Stimulated activated CD4-positive, alpha-beta T cell treated with anti-CD3 and anti-CD28 coated beads, Interleukin-1b, Interleukin-23, amount 100 ng/mL, for 48 hours (primary cell): Measurements from ENCODE around the gene FMO5.
"Not testable (repeated sequence)": the region's sequence is repeated elsewhere in the genome, so short reads cannot be mapped to it uniquely, and the experiment has no call there.

Experiments
- DNase-seq: peaks from one replicate; pipeline ENCODE4 v3.0.0-alpha.2; 2020

FMO5 gene

GRCh38 chr1:147225193-147225730, at the start of gene FMO5:
Gene FMO5, minus strand, starts transcription at chr1:147225339. Its CDS starts 310 bp downstream, at chr1:147225029.
- peak; percentile 60 for DNase-seq

GRCh38 chr1:147273409-147274336, 48.5 kb upstream of the FMO5 start:
- DNase-seq, result no peak

- DNase-seq, result no peak
These were observed 46.9 kb upstream of the FMO5 start for GRCh38 chr1:147272042-147272441.

- DNase-seq, result no peak
These were observed 45.6 kb upstream of the FMO5 start for GRCh38 chr1:147270721-147271120.

- DNase-seq, result no peak
These were observed 42.6 kb upstream of the FMO5 start for GRCh38 chr1:147267711-147268110.

GRCh38 chr1:147266381-147266780, 41.2 kb upstream of the FMO5 start:
- DNase-seq, result no peak

- DNase-seq, result no peak
These were observed 39.1 kb upstream of the FMO5 start for GRCh38 chr1:147264158-147264768.

- no peak for DNase-seq
These were observed 35.8 kb upstream of the FMO5 start for GRCh38 chr1:147260956-147261355.

- no peak for DNase-seq
These were observed 27.4 kb upstream of the FMO5 start for GRCh38 chr1:147252540-147252939.

GRCh38 chr1:147247656-147248238, 22.6 kb upstream of the FMO5 start:
- no peak for DNase-seq

GRCh38 chr1:147246910-147247655, 21.9 kb upstream of the FMO5 start:
- no peak for DNase-seq

GRCh38 chr1:147246044-147246690, 21.0 kb upstream of the FMO5 start:
- no peak for DNase-seq

- DNase-seq, result no peak
These were observed 20.5 kb upstream of the FMO5 start for GRCh38 chr1:147245586-147246021.

GRCh38 chr1:147245129-147245528, 20.0 kb upstream of the FMO5 start:
- no peak for DNase-seq

GRCh38 chr1:147243841-147244240, 18.7 kb upstream of the FMO5 start:
- DNase-seq, result no peak

GRCh38 chr1:147243228-147243685, 18.1 kb upstream of the FMO5 start:
- DNase-seq, result no peak

GRCh38 chr1:147242449-147243227, 17.5 kb upstream of the FMO5 start, which contains the start of gene CHD1L:
Gene CHD1L, plus strand, starts transcription at chr1:147242684. Its CDS starts 20 bp downstream, at chr1:147242704.
- peak; percentile 94 for DNase-seq

GRCh38 chr1:147241934-147242448, 16.9 kb upstream of the FMO5 start:
- DNase-seq, result no peak

- not testable (repeated sequence) for DNase-seq
These were observed 15.1 kb upstream of the FMO5 start for GRCh38 chr1:147240131-147240721.
